Thyroid gland (tissue), 4 donors: ENCODE data around the gene PLCB1. TPM values are rescaled to one million over a fixed set of nuclear protein-coding genes. Genes with fewer than 3 reads are reported as not detected.
A peak's percentile ranks its signal among the peaks of the same experiment; 100 is the strongest.

Experiments used
- DNase-seq, 2 donors: peaks; one replicate each; pipeline ENCODE4 v3.0.0-alpha.2; 2019
- H3K27ac ChIP-seq, 3 donors: fragments of 200-600 bp; sonication (generic); 1 replicate in 2 of 3; 2 replicates in 1 of 3; pipeline ENCODE4 v1.5.1; 2016 to 2019; ENCODE audit warnings: mild to moderate bottlenecking in 1 of 3, moderate library complexity in 1 of 3
- H3K27me3 ChIP-seq: fragments of 200-600 bp; sonication (generic); one replicate; pipeline ENCODE4 v1.5.1; 2019
- H3K36me3 ChIP-seq, 2 donors: fragments of 200-600 bp; sonication (generic); one replicate each; pipeline ENCODE4 v1.5.1; 2016 to 2019
- H3K4me1 ChIP-seq, 2 donors: fragments of 200-600 bp; sonication (generic); one replicate each; pipeline ENCODE4 v1.5.1; 2017 to 2019
- H3K4me3 ChIP-seq, 3 donors: fragments of 200-600 bp; sonication (generic); replicated peaks in 1 of 3; 1 replicate in 2 of 3; 2 replicates in 1 of 3; pipeline ENCODE4 v1.5.1; 2016; ENCODE audit warnings: mild to moderate bottlenecking in 1 of 3
- H3K9me3 ChIP-seq: fragments of 200-600 bp; sonication (generic); one replicate; pipeline ENCODE4 v1.5.1; 2017
- CTCF ChIP-seq, 6 experiments: fragments of 200-600 bp in 3 of 6; fragments of 450-650 bp in 3 of 6; sonication (generic) in 3 of 6; IDR thresholded peaks; one replicate each; pipeline ENCODE4 v1.5.1; 2016 to 2019; ENCODE audit warnings: antibody characterized with exemption in 6 of 6, mild to moderate bottlenecking in 2 of 6, inconsistent platforms in 1 of 6, moderate library complexity in 1 of 6
- POLR2A ChIP-seq, 2 donors: fragments of 450-650 bp; IDR thresholded peaks; one replicate each; pipeline ENCODE4 v1.6.1; 2017; ENCODE audit warnings: antibody characterized with exemption in 2 of 2, mild to moderate bottlenecking in 2 of 2, moderate library complexity in 1 of 2
- WGBS, 2 donors: methylation state at CpG; one replicate each; pipeline ENCODE4 v1.1.5; 2017; 5-methylcytosine and 5-hydroxymethylcytosine counted together
- intact Hi-C: fragments of 100-400 bp; cut with DNase I; formaldehyde crosslinking; loops from one replicate; pipeline ENCODE4 v1.15.1; 2023
- total RNA-seq, 4 donors: library from RNA; depleted of rRNA; stranded (reverse); fragments of >200 nt; gene quantifications; one replicate each; pipeline ENCODE4 v1.2.3, GENCODE V29; 2016

The PLCB1 gene
- total RNA-seq, 4 donors from 2014 or later = 7.3 to 14.1 (median 11.0) TPM

- peaks cover 0 to 4% of the 10 kb centered on the region in 2 donors for H3K4me1 ChIP-seq
- no peaks in the 10 kb centered on the region for H3K36me3 ChIP-seq
- intact Hi-C loops = no loop called here
- TF ChIP-seq POLR2A (IDR thresholded peaks at IDR 0.05) (no peak), CTCF (IDR thresholded peaks at IDR 0.05) (no peak)
- H3K4me3 ChIP-seq = no peak overlapping the region
- H3K27ac ChIP-seq = no peak overlapping the region
- WGBS, 2 donors = 67 to 72% methylated on average over 5 of the region's 5 CpGs
- no peaks in the 10 kb centered on the region for H3K27me3 ChIP-seq
- no peaks in the 10 kb centered on the region for H3K9me3 ChIP-seq
- DNase-seq = no peak
Measured at GRCh38 chr20:8808202-8808535, 676.1 kb downstream of the PLCB1 start.

- intact Hi-C loops = no loop called here
- Histone ChIP-seq H3K27ac (no peak overlapping the region), H3K36me3 (no peaks in the 10 kb centered on the region), H3K4me3 (no peak overlapping the region), H3K27me3 (no peaks in the 10 kb centered on the region), H3K4me1 (peaks cover 0 to 4% of the 10 kb centered on the region in 2 donors), H3K9me3 (no peaks in the 10 kb centered on the region)
- DNase-seq = no peak
- 94 to 96% methylated on average over 14 of the region's 14 CpGs for WGBS, 2 donors
- no peak for TF ChIP-seq POLR2A (IDR thresholded peaks at IDR 0.05)
- TF ChIP-seq CTCF (IDR thresholded peaks at IDR 0.05) = no peak
Measured at GRCh38 chr20:8809107-8809953, 677.3 kb downstream of the PLCB1 start.

GRCh38 chr20:8811801-8812594 is 679.9 kb downstream of the PLCB1 start:
- Histone ChIP-seq H3K27me3 (no peaks in the 10 kb centered on the region), H3K27ac (peak overlapping the region; percentile 31 to 38 (median 37)), H3K4me1 (peaks cover 6 to 9% of the 10 kb centered on the region in 2 donors), H3K36me3 (no peaks in the 10 kb centered on the region), H3K4me3 (no peak overlapping the region), H3K9me3 (no peaks in the 10 kb centered on the region)
- no peak for DNase-seq
- WGBS, 2 donors = 93 to 95% methylated on average over 11 of the region's 11 CpGs
- TF ChIP-seq POLR2A (IDR thresholded peaks at IDR 0.05) (no peak), CTCF (IDR thresholded peaks at IDR 0.05) (no peak)
- intact Hi-C loops = no loop called here

GRCh38 chr20:8812817-8813216 is 680.8 kb downstream of the PLCB1 start:
- H3K36me3 ChIP-seq = no peaks in the 10 kb centered on the region
- H3K4me3 ChIP-seq = no peak overlapping the region
- no peaks in the 10 kb centered on the region for H3K9me3 ChIP-seq
- no peak for TF ChIP-seq CTCF (IDR thresholded peaks at IDR 0.05)
- no peak for TF ChIP-seq POLR2A (IDR thresholded peaks at IDR 0.05)
- peaks cover 10 to 14% of the 10 kb centered on the region in 2 donors for H3K4me1 ChIP-seq
- H3K27me3 ChIP-seq = no peaks in the 10 kb centered on the region
- 50 to 82% methylated on average over 7 of the region's 7 CpGs for WGBS, 2 donors
- H3K27ac ChIP-seq = peak overlapping the region; percentile 31 to 38 (median 37)
- intact Hi-C loops = no loop called here
- DNase-seq = peak; percentile 18 to 46

- TF ChIP-seq CTCF (IDR thresholded peaks at IDR 0.05) (no peak), POLR2A (IDR thresholded peaks at IDR 0.05) (no peak)
Measured at GRCh38 chr20:8815208-8815607, 683.1 kb downstream of the PLCB1 start.

More at GRCh38 chr20:8815208-8815607, 683.1 kb downstream of the PLCB1 start:
- Histone ChIP-seq H3K4me3 (no peak overlapping the region), H3K9me3 (no peaks in the 10 kb centered on the region), H3K36me3 (no peaks in the 10 kb centered on the region), H3K27me3 (no peaks in the 10 kb centered on the region), H3K4me1 (peaks cover 10 to 14% of the 10 kb centered on the region in 2 donors), H3K27ac (no peak overlapping the region)
- WGBS, 2 donors = 94% methylated on average over 4 of the region's 4 CpGs
- intact Hi-C loops = no loop called here
- no peak for DNase-seq
